Osteocyte (in vitro differentiated cells): ENCODE data around the gene CPZ. TPM values are rescaled to one million over a fixed set of nuclear protein-coding genes. Genes with fewer than 3 reads are reported as not detected.

Experiments used
- DNase-seq: peaks from one replicate; pipeline ENCODE4 v3.0.0; 2021; ENCODE audit warnings: mixed read lengths; ENCODE audit not compliant: unreplicated experiment; ENCODE audit errors: extremely low spot score
- H3K27ac Mint-ChIP-seq: one replicate; pipeline ENCODE4 v1.8.0; 2021; ENCODE audit warnings: mild to moderate bottlenecking, mixed read lengths; ENCODE audit not compliant: unreplicated experiment
- H3K27me3 Mint-ChIP-seq: one replicate; pipeline ENCODE4 v1.8.0; 2021; ENCODE audit warnings: mixed read lengths; ENCODE audit not compliant: unreplicated experiment
- H3K36me3 Mint-ChIP-seq: one replicate; pipeline ENCODE4 v1.8.0; 2021; ENCODE audit warnings: mixed read lengths; ENCODE audit not compliant: unreplicated experiment
- H3K4me1 Mint-ChIP-seq: one replicate; pipeline ENCODE4 v1.8.0; 2021; ENCODE audit warnings: mixed read lengths; ENCODE audit not compliant: unreplicated experiment
- H3K4me3 Mint-ChIP-seq: one replicate; pipeline ENCODE4 v1.8.0; 2021; ENCODE audit warnings: mild to moderate bottlenecking, moderate library complexity, mixed read lengths; ENCODE audit not compliant: unreplicated experiment
- H3K9me3 Mint-ChIP-seq: one replicate; pipeline ENCODE4 v1.8.0; 2021; ENCODE audit warnings: mixed read lengths; ENCODE audit not compliant: unreplicated experiment
- total RNA-seq: library from RNA; stranded (reverse); gene quantifications from 2 replicates; pipeline ENCODE4 v1.2.1, GENCODE V29; 2021
- TF ChIP-seq, protein P1 (sequence below): fragments of 200-600 bp; sonication (generic); IDR thresholded peaks from 2 replicates; pipeline ENCODE4 v1.5.0; 2021; ENCODE audit warnings: antibody characterized with exemption, mild to moderate bottlenecking, moderate library complexity

CPZ gene
- total RNA-seq, 1 donor from 2014 or later: 10.7 TPM

DNA sequence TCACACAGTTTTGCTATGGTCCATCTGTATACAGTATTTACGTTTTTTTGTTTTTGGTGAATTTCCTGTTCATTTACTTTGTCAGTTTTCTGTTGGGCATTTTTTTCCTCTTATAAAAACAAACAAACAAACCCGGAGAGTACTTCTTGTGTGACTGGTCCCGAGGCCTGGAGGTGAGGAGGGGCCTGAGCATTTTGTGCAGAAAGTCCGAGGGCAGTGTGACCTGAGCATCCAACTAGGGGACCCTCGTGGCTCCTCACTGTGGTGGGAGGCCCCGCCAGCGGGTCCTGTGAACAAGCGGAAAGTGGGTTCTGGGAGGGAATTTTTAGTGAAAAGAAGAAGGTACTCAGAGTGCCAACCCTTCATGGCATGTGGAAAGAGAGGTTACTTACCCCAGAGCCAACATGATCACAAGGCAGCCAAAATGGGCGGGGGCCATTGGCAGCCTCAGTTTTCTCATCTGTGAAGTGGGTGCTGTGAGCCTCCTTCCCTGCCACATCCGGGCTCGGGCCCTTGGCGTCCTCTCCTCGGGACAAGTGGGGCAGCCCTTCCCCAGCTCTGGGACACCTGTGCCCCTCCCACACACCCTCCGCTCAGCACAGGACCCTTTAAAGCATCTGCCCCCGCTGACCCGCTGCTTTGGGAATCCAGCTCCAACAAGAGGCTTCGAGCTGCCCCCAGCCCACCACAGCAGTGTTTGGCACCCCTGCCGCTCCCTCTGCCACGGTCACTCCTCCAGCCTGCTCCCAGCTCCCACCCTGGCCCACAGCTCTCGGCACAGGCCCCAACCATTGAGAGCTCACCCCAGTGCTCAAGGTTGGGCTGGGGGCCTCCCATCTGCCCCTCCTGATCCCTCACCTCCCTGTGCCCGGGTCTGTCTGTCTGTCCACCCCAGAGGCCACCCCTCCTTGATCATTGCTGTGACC is 35.2 kb upstream of the CPZ start:
- H3K36me3 Mint-ChIP-seq: no peaks in the 10 kb centered on the region
- H3K4me1 Mint-ChIP-seq: no peaks in the 10 kb centered on the region
- H3K9me3 Mint-ChIP-seq: no peaks in the 10 kb centered on the region
- TF ChIP-seq, protein P1, sequence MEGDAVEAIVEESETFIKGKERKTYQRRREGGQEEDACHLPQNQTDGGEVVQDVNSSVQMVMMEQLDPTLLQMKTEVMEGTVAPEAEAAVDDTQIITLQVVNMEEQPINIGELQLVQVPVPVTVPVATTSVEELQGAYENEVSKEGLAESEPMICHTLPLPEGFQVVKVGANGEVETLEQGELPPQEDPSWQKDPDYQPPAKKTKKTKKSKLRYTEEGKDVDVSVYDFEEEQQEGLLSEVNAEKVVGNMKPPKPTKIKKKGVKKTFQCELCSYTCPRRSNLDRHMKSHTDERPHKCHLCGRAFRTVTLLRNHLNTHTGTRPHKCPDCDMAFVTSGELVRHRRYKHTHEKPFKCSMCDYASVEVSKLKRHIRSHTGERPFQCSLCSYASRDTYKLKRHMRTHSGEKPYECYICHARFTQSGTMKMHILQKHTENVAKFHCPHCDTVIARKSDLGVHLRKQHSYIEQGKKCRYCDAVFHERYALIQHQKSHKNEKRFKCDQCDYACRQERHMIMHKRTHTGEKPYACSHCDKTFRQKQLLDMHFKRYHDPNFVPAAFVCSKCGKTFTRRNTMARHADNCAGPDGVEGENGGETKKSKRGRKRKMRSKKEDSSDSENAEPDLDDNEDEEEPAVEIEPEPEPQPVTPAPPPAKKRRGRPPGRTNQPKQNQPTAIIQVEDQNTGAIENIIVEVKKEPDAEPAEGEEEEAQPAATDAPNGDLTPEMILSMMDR: no peak
- H3K27ac Mint-ChIP-seq: no peak overlapping the region
- DNase-seq: no peak
- no peak overlapping the region for H3K4me3 Mint-ChIP-seq
- peaks cover 3% of the 10 kb centered on the region for H3K27me3 Mint-ChIP-seq

DNA sequence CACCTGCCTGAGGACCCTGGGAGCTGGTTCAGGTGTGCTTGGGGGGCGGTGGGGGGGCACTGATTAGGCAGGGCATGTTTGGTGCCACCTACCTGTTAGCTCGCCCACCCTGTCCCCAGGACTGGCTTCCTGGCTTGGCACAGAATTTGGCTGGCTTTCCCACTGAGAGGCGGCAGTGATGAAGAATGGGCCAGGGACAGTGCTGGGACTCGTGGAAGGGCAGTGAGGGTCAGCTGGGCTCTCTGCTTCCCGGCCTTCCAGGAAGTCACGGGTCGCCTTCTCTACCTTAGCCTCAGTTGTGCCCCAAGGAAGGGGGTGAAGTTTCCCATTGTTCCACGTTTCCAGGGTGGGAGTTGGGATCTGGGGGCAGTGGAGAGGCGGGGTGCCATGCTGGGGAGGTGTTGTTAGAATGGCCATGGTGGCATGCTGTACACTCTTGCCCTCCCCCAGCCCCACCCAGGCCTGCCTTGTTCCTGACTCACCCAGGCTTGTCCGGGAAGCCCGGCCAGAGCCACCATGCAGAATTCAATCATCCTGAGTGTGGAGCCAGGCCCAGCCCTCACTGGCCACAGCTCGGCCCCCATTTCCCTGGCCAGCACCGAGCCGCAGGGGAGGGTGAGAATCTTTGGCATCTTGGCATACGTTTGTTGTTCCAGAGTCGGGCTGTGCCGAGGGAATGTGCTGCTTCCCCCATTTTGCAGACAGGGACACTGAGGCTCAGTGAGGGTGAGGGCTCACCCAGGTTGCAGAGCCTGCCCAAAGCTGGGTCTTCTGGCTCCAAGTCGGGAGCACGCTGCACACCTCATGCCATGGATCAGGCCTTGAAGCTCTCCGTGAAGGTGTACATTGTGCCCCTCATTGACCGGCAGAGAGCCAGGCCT is 34.2 kb upstream of the CPZ start:
- no peaks in the 10 kb centered on the region for H3K4me1 Mint-ChIP-seq
- TF ChIP-seq, protein P1: no peak

DNA sequence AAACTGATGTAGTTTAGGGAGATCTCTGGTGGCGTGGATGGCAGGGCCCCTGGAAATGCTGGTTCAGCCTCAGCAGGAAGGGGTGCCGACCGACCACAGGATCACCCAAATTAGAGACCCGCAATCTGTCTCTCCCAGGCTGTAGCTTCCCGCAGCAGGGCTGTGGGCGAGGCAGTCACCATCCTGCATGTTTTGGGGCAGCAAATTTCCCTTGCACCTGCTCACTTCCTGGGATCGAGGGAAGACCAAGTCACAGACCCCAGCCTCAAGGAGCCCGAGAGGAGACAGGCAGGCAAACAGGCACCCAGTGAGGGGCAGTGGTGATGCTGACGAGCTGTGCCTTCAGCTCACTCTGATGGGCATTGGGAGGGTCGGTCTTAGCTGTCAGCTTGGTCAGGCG is 33.6 kb upstream of the CPZ start:
- TF ChIP-seq, protein P1: no peak
- Mint-ChIP-seq H3K36me3 (no peaks in the 10 kb centered on the region), H3K4me3 (no peak overlapping the region), H3K4me1 (no peaks in the 10 kb centered on the region), H3K9me3 (no peaks in the 10 kb centered on the region), H3K27me3 (peaks cover 3% of the 10 kb centered on the region), H3K27ac (no peak overlapping the region)
- DNase-seq: no peak

More for the DNA sequence above, 34.2 kb upstream of the CPZ start:
- Mint-ChIP-seq H3K4me3 (no peak overlapping the region), H3K27ac (no peak overlapping the region), H3K9me3 (no peaks in the 10 kb centered on the region), H3K27me3 (peaks cover 3% of the 10 kb centered on the region), H3K36me3 (no peaks in the 10 kb centered on the region)
- DNase-seq: no peak

DNA sequence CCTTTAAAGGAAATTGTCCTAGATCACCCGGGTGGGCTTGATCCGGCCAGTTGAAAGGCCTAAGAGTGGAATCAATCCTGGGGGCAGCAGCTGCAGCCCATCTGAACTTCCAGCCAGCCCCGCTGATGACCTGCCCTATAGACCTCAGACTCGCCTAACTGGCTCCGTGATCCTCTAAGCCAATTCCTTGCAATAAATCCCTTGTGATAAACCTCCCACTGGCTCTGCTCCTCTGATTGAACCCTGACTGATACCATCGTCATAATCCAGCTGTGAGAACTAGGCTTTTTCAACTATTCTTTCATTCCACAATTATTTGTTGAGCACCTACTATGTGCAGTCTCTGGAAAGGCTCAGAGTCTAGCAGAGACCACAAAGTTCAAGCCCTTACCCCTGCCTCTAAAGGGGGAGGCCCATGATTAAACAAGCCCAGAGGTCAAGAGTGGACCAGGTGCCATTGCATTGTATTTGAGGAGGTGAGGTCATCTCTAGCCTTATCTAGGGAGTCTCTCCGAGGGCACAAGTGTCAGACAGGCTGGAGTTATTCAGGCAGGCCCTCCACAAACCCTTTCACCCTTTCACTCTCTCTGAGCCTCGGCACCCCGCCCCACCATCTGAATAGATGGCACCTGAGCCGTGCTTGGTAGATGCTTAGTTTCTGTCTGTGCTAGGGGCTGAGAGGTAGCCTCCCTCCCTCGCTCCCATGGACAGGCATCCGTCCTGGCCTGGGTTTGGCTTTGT is 32.9 kb upstream of the CPZ start:
- H3K36me3 Mint-ChIP-seq: no peaks in the 10 kb centered on the region
- H3K27ac Mint-ChIP-seq: no peak overlapping the region
- no peak overlapping the region for H3K4me3 Mint-ChIP-seq
- TF ChIP-seq, protein P1: no peak
- DNase-seq: no peak
- no peaks in the 10 kb centered on the region for H3K4me1 Mint-ChIP-seq
- peaks cover 3% of the 10 kb centered on the region for H3K27me3 Mint-ChIP-seq
- no peaks in the 10 kb centered on the region for H3K9me3 Mint-ChIP-seq
